HCT116 (cell line): Measurements from ENCODE around the gene SYCP3. TPM values are rescaled to one million over a fixed set of nuclear protein-coding genes. Genes with fewer than 3 reads are reported as not detected.

Experiments
- ATAC-seq: fragments of 200-7000 bp; cut with Tn5 transposase; 2 replicates; pipeline ENCODE4 v1.9.1; 2020; ENCODE audit warnings: mild to moderate bottlenecking, moderate library complexity
- BruUV-seq: library from RNA; stranded (reverse); fragments of 400-500 nt; replicated peaks from 2 replicates; lab custom pipeline; 2021; lab: Mats Ljungman, UMichigan
- CTCF ChIA-PET: fragments of 300-600 bp; sonication (Branson Sonifier 250); formaldehyde crosslinking; loops from one replicate; lab custom pipeline; 2021; ENCODE audit warnings: antibody characterized with exemption; lab: Charles Lee
- POLR2A ChIA-PET: fragments of 300-600, 350-600 bp; sonication (Branson Sonifier 250); formaldehyde crosslinking; loops from one replicate; lab custom pipeline; 2021; ENCODE audit warnings: antibody characterized with exemption; lab: Charles Lee
- RAD21 ChIA-PET, 2 experiments: fragments of 300-600 bp; sonication (Branson Sonifier 250); formaldehyde crosslinking; loops; one replicate each; lab custom pipeline; 2023; ENCODE audit warnings: low total read pairs in 2 of 2; ENCODE audit not compliant: uncharacterized antibody in 2 of 2, unreplicated experiment in 2 of 2, low non-redundant PET in 1 of 2; lab: Charles Lee
- DNase-seq: peaks from one replicate; pipeline ENCODE4 v3.0.0-alpha.2; 2010; ENCODE audit warnings: low read depth, low spot score
- H2AFZ ChIP-seq: fragments of 200-600 bp; shearing (Covaris generic), sonication (generic); 2 replicates; pipeline ENCODE4 v1.6.1; 2017; ENCODE audit warnings: low read depth, mixed run types, mixed read lengths, antibody characterized with exemption, low read length; ENCODE audit not compliant: poor library complexity, severe bottlenecking
- H3K27ac ChIP-seq: 2 replicates; pipeline ENCODE4 v1.5.1; 2012; ENCODE audit warnings: low read depth, low read length
- H3K27me3 ChIP-seq: fragments of 200-600 bp; sonication (generic); 2 replicates; pipeline ENCODE4 v1.6.1; 2016; ENCODE audit warnings: mixed run types, low read length, mixed read lengths; ENCODE audit not compliant: insufficient read depth
- H3K36me3 ChIP-seq, 2 experiments: fragments of 200-500 bp in 1 of 2; fragments of 200-600 bp in 1 of 2; sonication (Bioruptor generic) in 1 of 2; sonication (generic) in 1 of 2; 2 replicates each; pipeline versions ENCODE4 v1.5.1 to v1.6.1; 2014 to 2016; ENCODE audit warnings: low read length in 2 of 2, inconsistent platforms in 1 of 2, mixed read lengths in 1 of 2, mixed run types in 1 of 2; ENCODE audit not compliant: insufficient read depth in 2 of 2, control insufficient read depth in 1 of 2
- H3K4me1 ChIP-seq, 2 experiments: fragments of 200-600 bp in 1 of 2; sonication (generic) in 1 of 2; 2 replicates each; pipeline versions ENCODE4 v1.5.1 to v1.6.1; 2012 to 2017; ENCODE audit warnings: low read length in 2 of 2, inconsistent platforms in 1 of 2, mild to moderate bottlenecking in 1 of 2, mixed read lengths in 1 of 2, mixed run types in 1 of 2, moderate library complexity in 1 of 2; ENCODE audit not compliant: insufficient read depth in 2 of 2, control insufficient read depth in 1 of 2
- H3K4me2 ChIP-seq: fragments of 200-600 bp; sonication (generic); 2 replicates; pipeline ENCODE4 v1.6.1; 2017; ENCODE audit warnings: mixed run types, low read length, mixed read lengths
- H3K4me3 ChIP-seq, 2 experiments: fragments of 200-600 bp in 1 of 2; sonication (generic) in 1 of 2; replicated peaks in 1 of 2; 2 replicates each; pipeline ENCODE4 v1.5.1; 2011 to 2016; ENCODE audit warnings: low read length in 2 of 2, control low read depth in 1 of 2, low read depth in 1 of 2, mild to moderate bottlenecking in 1 of 2, mixed read lengths in 1 of 2, mixed run types in 1 of 2
- H3K79me2 ChIP-seq: fragments of 200-600 bp; sonication (generic); 2 replicates; pipeline ENCODE4 v1.6.1; 2017; ENCODE audit warnings: mild to moderate bottlenecking, mixed run types, low read length, moderate library complexity, mixed read lengths; ENCODE audit not compliant: insufficient read depth
- H3K9ac ChIP-seq: fragments of 200-600 bp; sonication (generic); 2 replicates; pipeline ENCODE4 v1.6.1; 2016; ENCODE audit warnings: low read length, mixed read lengths
- H3K9me2 ChIP-seq: fragments of 200-600 bp; sonication (generic), shearing (Covaris generic); 2 replicates; pipeline ENCODE4 v1.6.1; 2017; ENCODE audit warnings: mixed run types, mild to moderate bottlenecking, moderate library complexity; ENCODE audit not compliant: insufficient read depth
- H3K9me3 ChIP-seq, 2 experiments: fragments of 200-500 bp in 1 of 2; fragments of 200-600 bp in 1 of 2; sonication (Bioruptor generic) in 1 of 2; sonication (generic) in 1 of 2; 2 replicates each; pipeline ENCODE4 v1.6.1; 2014 to 2017; ENCODE audit warnings: low read length in 2 of 2, mixed read lengths in 2 of 2, inconsistent platforms in 1 of 2, low read depth in 1 of 2, mild to moderate bottlenecking in 1 of 2, mixed run types in 1 of 2, moderate library complexity in 1 of 2; ENCODE audit not compliant: control insufficient read depth in 1 of 2, insufficient read depth in 1 of 2
- H4K20me1 ChIP-seq: fragments of 200-600 bp; sonication (generic), shearing (Covaris generic); 2 replicates; pipeline ENCODE4 v1.6.1; 2017; ENCODE audit warnings: mixed run types, mild to moderate bottlenecking, moderate library complexity; ENCODE audit not compliant: insufficient read depth
- CBX3 ChIP-seq: IDR thresholded peaks from 2 replicates; pipeline ENCODE4 v1.6.1; 2012; ENCODE audit warnings: low read depth
- CTCF ChIP-seq, 3 experiments: fragments of 200-600 bp in 1 of 3; sonication (generic) in 1 of 3; IDR thresholded peaks in 2 of 3; conservative IDR thresholded peaks in 1 of 3; 2 replicates each; pipeline ENCODE4 v1.5.1; 2012 to 2017; ENCODE audit warnings: low read depth in 2 of 3, low read length in 2 of 3, antibody characterized with exemption in 1 of 3, borderline replicate concordance in 1 of 3, control low read depth in 1 of 3, mild to moderate bottlenecking in 1 of 3, mixed read lengths in 1 of 3, mixed run types in 1 of 3, moderate library complexity in 1 of 3; ENCODE audit not compliant: insufficient read depth in 1 of 3
- EZH2 ChIP-seq: fragments of 200-600 bp; sonication (generic); IDR thresholded peaks from 2 replicates; pipeline ENCODE4 v1.6.1; 2017; ENCODE audit warnings: antibody characterized with exemption, mixed run types
- FOSL1 ChIP-seq: IDR thresholded peaks from 2 replicates; pipeline ENCODE4 v1.6.1; 2012; ENCODE audit warnings: low read depth
- MAX ChIP-seq: IDR thresholded peaks from 2 replicates; pipeline ENCODE4 v1.6.1; 2012
- POLR2A ChIP-seq: IDR thresholded peaks from 2 replicates; pipeline ENCODE4 v1.7.0; 2011; ENCODE audit warnings: borderline replicate concordance; ENCODE audit not compliant: insufficient read depth, insufficient read length; ENCODE audit errors: extremely low read depth
- POLR2AphosphoS5 ChIP-seq: IDR thresholded peaks from 2 replicates; pipeline ENCODE4 v1.6.1; 2011; ENCODE audit warnings: mild to moderate bottlenecking, low read depth, low read length, moderate library complexity
- REST ChIP-seq: IDR thresholded peaks from 2 replicates; pipeline ENCODE4 v1.6.1; 2012; ENCODE audit warnings: low read depth
- SP1 ChIP-seq: IDR thresholded peaks from 2 replicates; pipeline ENCODE4 v1.6.1; 2012; ENCODE audit warnings: low read depth
- SRF ChIP-seq: IDR thresholded peaks from 2 replicates; pipeline ENCODE4 v1.6.1; 2012; ENCODE audit warnings: low read depth
- ZBTB33 ChIP-seq: IDR thresholded peaks from 2 replicates; pipeline ENCODE4 v1.6.1; 2011; ENCODE audit warnings: mild to moderate bottlenecking, low read length, moderate library complexity; ENCODE audit not compliant: insufficient replicate concordance; ENCODE audit errors: extremely low read depth
- ZFX ChIP-seq: fragments of 450-650 bp; IDR thresholded peaks from 2 replicates; pipeline ENCODE4 v1.6.1; 2017
- ZNF274 ChIP-seq: fragments of 200-500 bp; sonication (Bioruptor generic); IDR thresholded peaks from 2 replicates; pipeline ENCODE4 v1.6.1; 2014; ENCODE audit warnings: mild to moderate bottlenecking, low read depth, low read length, inconsistent platforms
- intact Hi-C: fragments of 100-400 bp; cut with micrococcal nuclease; formaldehyde crosslinking; loops from 2 replicates; pipeline ENCODE4 v1.10.0; 2022
- total RNA-seq: library from RNA; stranded (reverse); gene quantifications from one replicate; pipeline ENCODE4 v1.2.1, GENCODE V29; 2021; ENCODE audit not compliant: unreplicated experiment

Gene SYCP3
- total RNA-seq, 1 experiment from 2014 or later, result not detected

- H4K20me1 ChIP-seq, result no peaks in the 10 kb centered on the region
- no peak overlapping the region for H2AFZ ChIP-seq
- no peaks in the 10 kb centered on the region for H3K9me3 ChIP-seq
- no peaks in the 10 kb centered on the region for H3K79me2 ChIP-seq
- no peaks in the 10 kb centered on the region for H3K9me2 ChIP-seq
- TF ChIP-seq REST (no peak), MAX (no peak), POLR2A (no peak), ZFX (no peak)
- ATAC-seq, result no peak
- H3K27me3 ChIP-seq, result no peaks in the 10 kb centered on the region
- no peak overlapping the region for H3K9ac ChIP-seq
- no peak overlapping the region for H3K4me3 ChIP-seq
- POLR2A ChIA-PET, result no interaction called here
- intact Hi-C loops, result no loop called here
- H3K27ac ChIP-seq, result no peak overlapping the region
- no TSS peak for BruUV-seq
- CTCF ChIA-PET, result no interaction called here
- H3K4me2 ChIP-seq, result no peak overlapping the region
- no peaks in the 10 kb centered on the region for H3K4me1 ChIP-seq
- H3K36me3 ChIP-seq, result no peaks in the 10 kb centered on the region
- DNase-seq, result no peak
- RAD21 ChIA-PET, result no interaction called here
Measured at GRCh38 chr12:101783150-101783549, 43.9 kb upstream of the SYCP3 start.

GRCh38 chr12:101782273-101782731 is 43.0 kb upstream of the SYCP3 start:
- Histone ChIP-seq H2AFZ (no peak overlapping the region), H4K20me1 (no peaks in the 10 kb centered on the region), H3K4me2 (no peak overlapping the region), H3K9me3 (no peaks in the 10 kb centered on the region), H3K4me1 (no peaks in the 10 kb centered on the region), H3K79me2 (no peaks in the 10 kb centered on the region), H3K36me3 (no peaks in the 10 kb centered on the region), H3K9me2 (no peaks in the 10 kb centered on the region), H3K27ac (no peak overlapping the region), H3K27me3 (no peaks in the 10 kb centered on the region)
- CTCF ChIA-PET, result no interaction called here
- RAD21 ChIA-PET, result no interaction called here
- ATAC-seq (no peak), DNase-seq (no peak)
- intact Hi-C loops, result no loop called here
- TF ChIP-seq CBX3 (no peak), SP1 (no peak), MAX (no peak), CTCF (IDR thresholded peaks at IDR 0.05 in 2 of 3, conservative IDR thresholded peaks at IDR 0.05 in 1 of 3; ENCODE audit: borderline replicate concordance in 1 of 3, insufficient read depth in 1 of 3, low read depth in 2 of 3, low read length in 2 of 3) (no peak), ZBTB33 (no peak), ZNF274 (no peak), EZH2 (no peak), POLR2AphosphoS5 (no peak), SRF (no peak), FOSL1 (no peak)
- TF ChIP-seq, all 23 proteins: peak for 0
- no TSS peak for BruUV-seq
- POLR2A ChIA-PET, result no interaction called here
- no peak overlapping the region for H3K4me3 ChIP-seq
- H3K9ac ChIP-seq, result no peak overlapping the region
